HEK293 (cell line): ENCODE data around the gene MACROH2A1.

Experiments
- CTCF ChIA-PET: fragments of 350-600 bp; formaldehyde crosslinking; extraction: SDS; loops from one replicate; lab custom pipeline; 2021; ENCODE audit warnings: antibody characterized with exemption; lab: Yijun Ruan, JAX
- POLR2A ChIA-PET: fragments of 300-600 bp; formaldehyde crosslinking; extraction: SDS; loops from one replicate; lab custom pipeline; 2020; ENCODE audit warnings: antibody characterized with exemption, inconsistent platforms; lab: Yijun Ruan, JAX
- H3K27ac ChIP-seq: fragments of 200-500 bp; sonication (Bioruptor generic); 2 replicates; pipeline ENCODE4 v1.5.1; 2014; ENCODE audit warnings: low read depth, low read length, control low read depth, inconsistent platforms; ENCODE audit errors: extremely low read depth
- H3K36me3 ChIP-seq, 2 experiments: fragments of 200-500 bp in 1 of 2; sonication (Bioruptor generic) in 1 of 2; 1 replicate in 1 of 2; 2 replicates in 1 of 2; pipeline ENCODE4 v1.5.1; 2014 to 2017; ENCODE audit warnings: inconsistent platforms in 2 of 2, low read length in 2 of 2; ENCODE audit not compliant: control insufficient read depth in 2 of 2, insufficient read depth in 1 of 2
- H3K4me1 ChIP-seq: fragments of 200-500 bp; sonication (Bioruptor generic); 2 replicates; pipeline ENCODE4 v1.5.1; 2014; ENCODE audit warnings: mild to moderate bottlenecking, low read length, inconsistent platforms; ENCODE audit not compliant: control insufficient read depth, insufficient read depth
- H3K4me3 ChIP-seq: 2 replicates; pipeline ENCODE4 v1.5.1; 2011; ENCODE audit warnings: low read depth, mild to moderate bottlenecking, control low read depth, low read length, moderate library complexity
- H3K9me3 ChIP-seq: fragments of 200-500 bp; sonication (Bioruptor generic); 2 replicates; pipeline ENCODE4 v1.5.1; 2014; ENCODE audit warnings: low read depth, low read length, inconsistent platforms; ENCODE audit not compliant: control insufficient read depth, insufficient read depth
- HOXA7 ChIP-seq: sonication (generic); formaldehyde crosslinking; IDR thresholded peaks from 2 replicates; pipeline ENCODE4 v1.8.1; 2022; ENCODE audit warnings: missing genetic modification reagents, borderline replicate concordance
- REPIN1 ChIP-seq: fragments of 450-650 bp; formaldehyde crosslinking; IDR thresholded peaks from 2 replicates; pipeline ENCODE4 v1.5.1; 2017; ENCODE audit warnings: missing biosample characterization, missing genetic modification characterization, low read depth
- SCRT1 ChIP-seq: fragments of 450-650 bp; formaldehyde crosslinking; IDR thresholded peaks from 2 replicates; pipeline ENCODE4 v1.5.1; 2016; ENCODE audit warnings: missing biosample characterization, missing genetic modification characterization, borderline replicate concordance
- SP2 ChIP-seq: fragments of 450-650 bp; formaldehyde crosslinking; IDR thresholded peaks from 2 replicates; pipeline ENCODE4 v1.5.1; 2016; ENCODE audit warnings: missing biosample characterization, missing genetic modification characterization
- YY1 ChIP-seq: fragments of 450-650 bp; formaldehyde crosslinking; IDR thresholded peaks from 2 replicates; pipeline ENCODE4 v1.5.1; 2018; ENCODE audit warnings: missing biosample characterization, missing genetic modification characterization
- ZBTB20 ChIP-seq: fragments of 450-650 bp; formaldehyde crosslinking; IDR thresholded peaks from 2 replicates; pipeline ENCODE4 v1.5.1; 2016; ENCODE audit warnings: missing biosample characterization, missing genetic modification characterization
- ZIC2 ChIP-seq: fragments of 450-650 bp; formaldehyde crosslinking; IDR thresholded peaks from 2 replicates; pipeline ENCODE4 v1.5.1; 2016; ENCODE audit warnings: missing biosample characterization, missing genetic modification characterization
- ZNF146 ChIP-seq: fragments of 450-650 bp; formaldehyde crosslinking; IDR thresholded peaks from 2 replicates; pipeline ENCODE4 v1.5.1; 2016; ENCODE audit warnings: missing biosample characterization, missing genetic modification characterization
- ZNF202 ChIP-seq: fragments of 450-650 bp; formaldehyde crosslinking; IDR thresholded peaks from 2 replicates; pipeline ENCODE4 v1.5.1; 2016; ENCODE audit warnings: missing biosample characterization, missing genetic modification characterization, borderline replicate concordance
- ZNF302 ChIP-seq: fragments of 450-650 bp; formaldehyde crosslinking; IDR thresholded peaks from 2 replicates; pipeline ENCODE4 v1.5.1; 2016; ENCODE audit warnings: missing biosample characterization, missing genetic modification characterization, low read depth
- ZNF354C ChIP-seq: fragments of 450-650 bp; formaldehyde crosslinking; IDR thresholded peaks from 2 replicates; pipeline ENCODE4 v1.5.1; 2016; ENCODE audit warnings: missing biosample characterization, missing genetic modification characterization, low read depth, borderline replicate concordance
- ZNF394 ChIP-seq: fragments of 450-650 bp; formaldehyde crosslinking; IDR thresholded peaks from 2 replicates; pipeline ENCODE4 v1.5.1; 2016; ENCODE audit warnings: missing biosample characterization, missing genetic modification characterization, mild to moderate bottlenecking, moderate library complexity, borderline replicate concordance
- ZNF404 ChIP-seq: fragments of 450-650 bp; formaldehyde crosslinking; IDR thresholded peaks from 2 replicates; pipeline ENCODE4 v1.5.1; 2017; ENCODE audit warnings: missing biosample characterization, missing genetic modification characterization
- ZNF449 ChIP-seq: fragments of 450-650 bp; formaldehyde crosslinking; IDR thresholded peaks from 2 replicates; pipeline ENCODE4 v1.5.1; 2017; ENCODE audit warnings: missing biosample characterization, mild to moderate bottlenecking, missing genetic modification characterization, moderate library complexity
- ZNF514 ChIP-seq: fragments of 450-650 bp; formaldehyde crosslinking; IDR thresholded peaks from 2 replicates; pipeline ENCODE4 v1.5.1; 2016; ENCODE audit warnings: missing biosample characterization, missing genetic modification characterization
- ZNF623 ChIP-seq: fragments of 450-650 bp; formaldehyde crosslinking; IDR thresholded peaks from 2 replicates; pipeline ENCODE4 v1.5.1; 2016; ENCODE audit warnings: missing biosample characterization, missing genetic modification characterization
- ZNF692 ChIP-seq: fragments of 450-650 bp; formaldehyde crosslinking; IDR thresholded peaks from 2 replicates; pipeline ENCODE4 v1.5.1; 2016; ENCODE audit warnings: missing biosample characterization, missing genetic modification characterization
- ZNF791 ChIP-seq: fragments of 450-650 bp; formaldehyde crosslinking; IDR thresholded peaks from 2 replicates; pipeline ENCODE4 v1.5.1; 2016; ENCODE audit warnings: missing biosample characterization, missing genetic modification characterization
- ZNF792 ChIP-seq: fragments of 450-650 bp; formaldehyde crosslinking; IDR thresholded peaks from 2 replicates; pipeline ENCODE4 v1.5.1; 2016; ENCODE audit warnings: missing biosample characterization, missing genetic modification characterization
- TF ChIP-seq, protein P1 (sequence below): fragments of 450-650 bp; formaldehyde crosslinking; conservative IDR thresholded peaks from 2 replicates; pipeline ENCODE4 v1.5.1; 2016; ENCODE audit warnings: low read depth, missing biosample characterization, missing genetic modification characterization
- TF ChIP-seq, protein P2 (sequence below): fragments of 450-650 bp; formaldehyde crosslinking; IDR thresholded peaks from 2 replicates; pipeline ENCODE4 v1.5.1; 2017; ENCODE audit warnings: missing biosample characterization, missing genetic modification characterization
- TF ChIP-seq, protein P3 (sequence below): fragments of 450-650 bp; formaldehyde crosslinking; IDR thresholded peaks from 2 replicates; pipeline ENCODE4 v1.5.1; 2016; ENCODE audit warnings: missing biosample characterization, missing genetic modification characterization
- TF ChIP-seq, protein P4 (sequence below): fragments of 450-650 bp; formaldehyde crosslinking; IDR thresholded peaks from 2 replicates; pipeline ENCODE4 v1.5.1; 2016; ENCODE audit warnings: missing biosample characterization, missing genetic modification characterization

MACROH2A1 gene

GRCh38 chr5:135315386-135315785 lies 83.6 kb downstream of the MACROH2A1 start:
- no peaks in the 10 kb centered on the region for H3K9me3 ChIP-seq
- H3K27ac ChIP-seq = no peak overlapping the region
- H3K4me3 ChIP-seq = no peak overlapping the region
- CTCF ChIA-PET = interaction anchor here (0.6 to 1.5 kb wide), 3 partner anchors 25 to 994 kb away, joined by 3 to 6 read pairs (median 4); no protein-coding TSS in a partner anchor
- TF ChIP-seq ZNF514 (tag by site-specific recombination) = no peak
- no peak for TF ChIP-seq ZNF404 (tag by site-specific recombination)
- TF ChIP-seq ZNF354C (tag by site-specific recombination) = no peak
- TF ChIP-seq ZNF202 (tag by site-specific recombination) = no peak
- TF ChIP-seq ZNF146 (tag by site-specific recombination) = no peak
- TF ChIP-seq, protein P1, sequence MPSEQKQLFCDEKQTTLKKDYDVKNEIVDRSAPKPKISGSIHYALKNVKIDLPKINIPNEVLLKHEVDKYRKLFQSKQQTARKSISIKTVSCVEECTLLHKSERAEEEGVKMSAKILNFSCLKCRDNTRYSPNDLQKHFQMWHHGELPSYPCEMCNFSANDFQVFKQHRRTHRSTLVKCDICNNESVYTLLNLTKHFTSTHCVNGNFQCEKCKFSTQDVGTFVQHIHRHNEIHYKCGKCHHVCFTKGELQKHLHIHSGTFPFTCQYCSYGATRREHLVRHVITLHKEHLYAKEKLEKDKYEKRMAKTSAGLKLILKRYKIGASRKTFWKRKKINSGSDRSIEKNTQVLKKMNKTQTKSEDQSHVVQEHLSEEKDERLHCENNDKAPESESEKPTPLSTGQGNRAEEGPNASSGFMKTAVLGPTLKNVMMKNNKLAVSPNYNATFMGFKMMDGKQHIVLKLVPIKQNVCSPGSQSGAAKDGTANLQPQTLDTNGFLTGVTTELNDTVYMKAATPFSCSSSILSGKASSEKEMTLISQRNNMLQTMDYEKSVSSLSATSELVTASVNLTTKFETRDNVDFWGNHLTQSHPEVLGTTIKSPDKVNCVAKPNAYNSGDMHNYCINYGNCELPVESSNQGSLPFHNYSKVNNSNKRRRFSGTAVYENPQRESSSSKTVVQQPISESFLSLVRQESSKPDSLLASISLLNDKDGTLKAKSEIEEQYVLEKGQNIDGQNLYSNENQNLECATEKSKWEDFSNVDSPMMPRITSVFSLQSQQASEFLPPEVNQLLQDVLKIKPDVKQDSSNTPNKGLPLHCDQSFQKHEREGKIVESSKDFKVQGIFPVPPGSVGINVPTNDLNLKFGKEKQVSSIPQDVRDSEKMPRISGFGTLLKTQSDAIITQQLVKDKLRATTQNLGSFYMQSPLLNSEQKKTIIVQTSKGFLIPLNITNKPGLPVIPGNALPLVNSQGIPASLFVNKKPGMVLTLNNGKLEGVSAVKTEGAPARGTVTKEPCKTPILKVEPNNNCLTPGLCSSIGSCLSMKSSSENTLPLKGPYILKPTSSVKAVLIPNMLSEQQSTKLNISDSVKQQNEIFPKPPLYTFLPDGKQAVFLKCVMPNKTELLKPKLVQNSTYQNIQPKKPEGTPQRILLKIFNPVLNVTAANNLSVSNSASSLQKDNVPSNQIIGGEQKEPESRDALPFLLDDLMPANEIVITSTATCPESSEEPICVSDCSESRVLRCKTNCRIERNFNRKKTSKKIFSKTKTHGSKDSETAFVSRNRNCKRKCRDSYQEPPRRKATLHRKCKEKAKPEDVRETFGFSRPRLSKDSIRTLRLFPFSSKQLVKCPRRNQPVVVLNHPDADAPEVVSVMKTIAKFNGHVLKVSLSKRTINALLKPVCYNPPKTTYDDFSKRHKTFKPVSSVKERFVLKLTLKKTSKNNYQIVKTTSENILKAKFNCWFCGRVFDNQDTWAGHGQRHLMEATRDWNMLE = no peak
- TF ChIP-seq SCRT1 (tag by site-specific recombination) = no peak
- no peak for TF ChIP-seq ZNF394 (tag by site-specific recombination)
- TF ChIP-seq, protein P2, sequence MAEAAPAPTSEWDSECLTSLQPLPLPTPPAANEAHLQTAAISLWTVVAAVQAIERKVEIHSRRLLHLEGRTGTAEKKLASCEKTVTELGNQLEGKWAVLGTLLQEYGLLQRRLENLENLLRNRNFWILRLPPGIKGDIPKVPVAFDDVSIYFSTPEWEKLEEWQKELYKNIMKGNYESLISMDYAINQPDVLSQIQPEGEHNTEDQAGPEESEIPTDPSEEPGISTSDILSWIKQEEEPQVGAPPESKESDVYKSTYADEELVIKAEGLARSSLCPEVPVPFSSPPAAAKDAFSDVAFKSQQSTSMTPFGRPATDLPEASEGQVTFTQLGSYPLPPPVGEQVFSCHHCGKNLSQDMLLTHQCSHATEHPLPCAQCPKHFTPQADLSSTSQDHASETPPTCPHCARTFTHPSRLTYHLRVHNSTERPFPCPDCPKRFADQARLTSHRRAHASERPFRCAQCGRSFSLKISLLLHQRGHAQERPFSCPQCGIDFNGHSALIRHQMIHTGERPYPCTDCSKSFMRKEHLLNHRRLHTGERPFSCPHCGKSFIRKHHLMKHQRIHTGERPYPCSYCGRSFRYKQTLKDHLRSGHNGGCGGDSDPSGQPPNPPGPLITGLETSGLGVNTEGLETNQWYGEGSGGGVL (tag by site-specific recombination) = no peak
- no peak for TF ChIP-seq HOXA7 (CRISPR knock-in tag)
- TF ChIP-seq ZNF623 = no peak
- TF ChIP-seq, all 188 proteins: peak for 0
- no peaks in the 10 kb centered on the region for H3K36me3 ChIP-seq
- POLR2A ChIA-PET = no interaction called here
- no peaks in the 10 kb centered on the region for H3K4me1 ChIP-seq

DNA sequence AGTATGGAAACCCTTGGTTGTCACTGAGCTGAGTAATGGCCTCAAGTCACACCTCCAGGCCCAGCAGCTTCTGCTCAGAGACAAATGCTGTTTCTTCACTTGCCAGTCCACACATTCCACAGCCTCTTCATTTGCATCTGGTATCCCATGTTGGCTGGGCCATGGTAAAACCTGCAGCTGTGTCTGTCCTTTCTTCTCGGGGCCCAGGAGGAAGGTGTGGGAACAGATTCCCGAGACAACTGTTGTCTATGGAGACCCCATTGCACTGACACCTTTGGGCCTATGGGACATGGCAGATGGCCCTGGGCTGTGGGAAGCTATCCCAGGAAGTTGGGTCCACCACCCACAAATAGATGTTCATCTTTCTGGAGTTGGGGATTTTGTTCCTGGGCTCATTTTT lies 85.1 kb downstream of the MACROH2A1 start:
- ChIA-PET POLR2A (no interaction called here), CTCF (no interaction called here)
- TF ChIP-seq ZNF404 (tag by site-specific recombination) = no peak
- TF ChIP-seq, protein P3, sequence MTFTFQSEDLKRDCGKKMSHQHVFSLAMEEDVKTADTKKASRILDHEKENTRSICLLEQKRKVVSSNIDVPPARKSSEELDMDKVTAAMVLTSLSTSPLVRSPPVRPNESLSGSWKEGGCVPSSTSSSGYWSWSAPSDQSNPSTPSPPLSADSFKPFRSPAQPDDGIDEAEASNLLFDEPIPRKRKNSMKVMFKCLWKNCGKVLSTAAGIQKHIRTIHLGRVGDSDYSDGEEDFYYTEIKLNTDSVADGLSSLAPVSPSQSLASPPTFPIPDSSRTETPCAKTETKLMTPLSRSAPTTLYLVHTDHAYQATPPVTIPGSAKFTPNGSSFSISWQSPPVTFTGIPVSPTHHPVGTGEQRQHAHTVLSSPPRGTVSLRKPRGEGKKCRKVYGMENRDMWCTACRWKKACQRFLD (tag by site-specific recombination) = no peak
- TF ChIP-seq SP2 = no peak
- TF ChIP-seq YY1 (tag by site-specific recombination) = no peak
- TF ChIP-seq ZNF302 (tag by site-specific recombination) = no peak
- TF ChIP-seq, protein P4, sequence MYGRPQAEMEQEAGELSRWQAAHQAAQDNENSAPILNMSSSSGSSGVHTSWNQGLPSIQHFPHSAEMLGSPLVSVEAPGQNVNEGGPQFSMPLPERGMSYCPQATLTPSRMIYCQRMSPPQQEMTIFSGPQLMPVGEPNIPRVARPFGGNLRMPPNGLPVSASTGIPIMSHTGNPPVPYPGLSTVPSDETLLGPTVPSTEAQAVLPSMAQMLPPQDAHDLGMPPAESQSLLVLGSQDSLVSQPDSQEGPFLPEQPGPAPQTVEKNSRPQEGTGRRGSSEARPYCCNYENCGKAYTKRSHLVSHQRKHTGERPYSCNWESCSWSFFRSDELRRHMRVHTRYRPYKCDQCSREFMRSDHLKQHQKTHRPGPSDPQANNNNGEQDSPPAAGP (tag by site-specific recombination) = no peak
- TF ChIP-seq REPIN1 (tag by site-specific recombination) = no peak
- TF ChIP-seq ZIC2 (tag by site-specific recombination) = no peak
- TF ChIP-seq ZNF792 (tag by site-specific recombination) = no peak
- no peak for TF ChIP-seq ZNF791
- no peak for TF ChIP-seq ZBTB20 (tag by site-specific recombination)
- TF ChIP-seq HOXA7 (CRISPR knock-in tag) = no peak
- no peak for TF ChIP-seq ZNF449
- TF ChIP-seq ZNF394 (tag by site-specific recombination) = no peak
- TF ChIP-seq ZNF692 (tag by site-specific recombination) = no peak
- Histone ChIP-seq H3K27ac (no peak overlapping the region), H3K9me3 (no peaks in the 10 kb centered on the region), H3K36me3 (no peaks in the 10 kb centered on the region), H3K4me3 (no peak overlapping the region), H3K4me1 (no peaks in the 10 kb centered on the region)
